Hematopoietic multipotent progenitor cell treated with erythropoietin and hydrocortisone succinate and interleukin-3 and kit ligand, for 15 days (in vitro differentiated cells): ENCODE results near the gene PRDM16.

Experiments
- DNase-seq: peaks from one replicate; pipeline ENCODE4 v3.0.0-alpha.2; 2015; ENCODE audit warnings: low spot score

The PRDM16 gene

DNA sequence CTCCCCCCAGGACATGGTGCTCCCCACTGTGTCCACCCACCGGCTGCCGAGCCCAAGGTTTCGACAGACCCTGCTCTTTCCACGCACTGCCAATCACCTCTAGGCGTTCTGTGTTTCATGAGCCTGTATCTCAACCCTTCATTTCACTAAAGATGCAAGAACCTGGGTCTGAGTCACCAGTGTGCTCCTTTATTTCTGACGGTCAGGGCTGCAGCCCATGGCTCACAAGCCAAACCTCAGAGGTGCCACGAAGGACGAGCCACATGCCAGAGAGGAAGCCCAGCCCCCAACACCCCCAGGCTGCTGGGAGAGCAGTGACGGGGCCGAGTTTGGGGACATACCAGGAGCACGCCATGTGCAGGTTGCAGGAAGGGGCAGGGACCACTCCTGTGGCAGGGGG is 306.2 kb downstream of the PRDM16 start:
- no peak for DNase-seq

DNA sequence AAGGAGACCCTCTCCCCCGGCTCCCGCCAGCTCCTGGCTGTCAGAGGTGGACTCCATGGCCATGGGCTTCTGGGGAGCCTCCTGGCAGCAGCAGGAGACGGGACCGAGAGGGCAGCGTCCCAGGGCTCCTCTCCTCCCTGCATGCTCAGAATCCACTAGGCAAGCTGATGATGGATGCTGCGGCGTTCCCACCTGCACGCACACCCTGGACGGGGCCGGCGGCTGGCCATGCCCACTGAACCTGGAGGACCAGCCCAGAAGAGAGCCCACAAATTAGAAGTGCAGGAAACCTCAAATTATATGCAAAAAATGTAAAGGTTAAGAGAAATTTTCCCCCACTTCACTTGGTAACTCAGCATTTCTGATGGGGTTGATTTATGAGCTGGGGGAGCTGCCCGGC is 308.2 kb downstream of the PRDM16 start:
- no peak for DNase-seq

DNA sequence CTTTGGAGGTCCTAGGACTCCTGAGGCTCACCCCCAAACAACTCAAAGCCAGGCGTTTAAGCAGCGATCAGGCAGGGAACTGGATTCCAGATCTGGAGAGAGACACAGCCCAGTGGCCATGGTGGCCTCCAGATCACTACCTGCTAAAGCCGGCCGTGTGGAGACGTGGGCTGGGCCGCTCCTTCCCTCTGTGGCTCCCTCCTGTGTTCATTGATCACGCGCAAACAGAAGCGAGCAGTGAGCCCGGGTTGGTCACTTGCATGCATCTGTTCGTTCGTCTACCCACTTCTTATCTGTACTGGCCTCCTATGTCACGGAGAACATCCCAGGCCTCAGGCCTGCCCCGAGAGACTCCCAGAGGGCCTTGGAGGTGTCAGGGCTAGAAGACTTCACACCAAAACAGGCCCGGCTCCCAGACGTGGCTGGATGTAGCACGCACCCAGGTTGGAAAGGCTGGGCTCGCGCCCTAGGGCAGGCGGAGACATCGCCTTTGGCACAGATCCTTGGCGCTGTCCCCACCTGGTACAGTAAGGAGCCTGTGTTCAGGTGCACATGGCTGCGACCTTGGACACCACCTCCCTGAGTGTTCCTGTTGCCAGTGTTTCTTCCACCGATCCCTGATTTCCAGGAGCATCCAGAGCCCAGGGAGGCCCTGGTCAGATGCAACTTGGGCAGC is 308.7 kb downstream of the PRDM16 start:
- DNase-seq: no peak

DNA sequence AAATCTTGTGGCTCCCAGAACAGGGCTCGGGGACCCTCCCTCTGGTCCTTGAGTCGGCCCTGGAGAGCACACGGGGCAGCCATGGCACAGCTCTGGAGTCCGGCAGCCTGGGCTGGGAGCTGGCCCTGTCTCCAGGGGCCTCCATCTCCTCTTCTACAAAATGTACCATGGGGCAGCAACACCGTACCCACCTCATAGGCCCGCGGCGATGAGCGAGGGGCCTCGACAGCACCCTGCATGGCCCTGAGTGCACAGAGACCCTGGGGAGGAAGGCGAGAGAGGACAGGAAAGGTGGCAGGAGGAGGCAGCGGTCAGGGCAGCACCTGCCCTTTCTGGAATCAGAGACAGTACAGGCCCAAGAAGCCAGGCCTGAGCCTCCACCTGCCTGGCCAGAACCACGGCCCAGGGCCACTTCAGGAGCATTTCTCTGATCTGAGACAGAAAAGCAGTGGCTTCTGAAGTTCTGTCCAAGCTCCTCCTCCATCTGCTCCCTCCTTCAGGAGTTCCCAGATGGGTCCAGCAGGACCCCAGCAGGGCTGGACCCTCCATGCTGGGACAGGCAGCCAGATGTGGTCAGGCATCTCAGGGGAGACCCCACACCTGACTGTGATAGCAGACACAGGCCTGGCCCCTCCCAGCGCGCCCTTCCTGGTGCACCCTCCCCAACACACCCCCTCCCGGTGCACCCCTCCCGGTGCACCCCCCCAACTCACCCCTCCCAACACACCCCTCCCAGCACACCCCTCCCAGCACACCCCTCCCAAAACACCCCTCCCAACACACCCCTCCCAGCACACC is 309.6 kb downstream of the PRDM16 start:
- DNase-seq: no peak

DNA sequence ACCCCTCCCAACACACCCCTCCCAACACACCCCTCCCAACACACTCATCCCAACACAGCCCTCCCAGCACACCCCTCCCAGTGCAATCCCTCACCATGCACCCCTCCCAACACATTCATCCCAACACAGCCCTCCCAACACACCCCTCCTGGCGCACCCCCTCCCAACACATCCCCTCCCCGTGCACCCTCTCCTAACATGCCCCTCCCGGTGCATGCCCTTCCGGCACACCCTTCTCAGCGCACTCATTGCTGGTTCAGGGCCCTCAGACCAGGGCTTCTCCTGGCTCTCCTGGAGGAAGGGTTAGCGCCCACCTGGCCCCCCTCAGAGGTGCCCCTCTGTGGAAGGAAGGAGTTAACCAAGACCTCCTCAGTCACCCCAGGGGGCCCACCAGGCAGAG is 310.9 kb downstream of the PRDM16 start:
- no peak for DNase-seq

DNA sequence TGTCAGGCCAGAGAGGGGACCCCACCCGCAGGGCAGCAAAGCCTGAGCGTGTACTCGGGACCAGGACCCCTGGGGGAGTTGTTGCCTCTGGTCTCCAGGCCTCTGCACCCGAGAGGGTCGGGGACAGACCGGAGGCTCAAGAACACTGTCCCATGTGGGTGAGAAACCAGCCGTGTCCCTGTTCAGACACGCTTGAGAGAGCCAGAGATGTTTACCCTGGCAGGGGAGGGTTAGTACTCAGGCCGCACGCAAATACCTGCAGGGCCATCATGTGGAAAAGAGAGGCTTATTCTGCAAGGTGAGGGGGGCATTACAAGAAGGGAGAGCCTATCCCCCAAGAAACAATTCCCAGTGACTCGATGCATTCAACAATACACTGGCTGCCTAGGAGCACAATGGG is 311.5 kb downstream of the PRDM16 start:
- DNase-seq: no peak

DNA sequence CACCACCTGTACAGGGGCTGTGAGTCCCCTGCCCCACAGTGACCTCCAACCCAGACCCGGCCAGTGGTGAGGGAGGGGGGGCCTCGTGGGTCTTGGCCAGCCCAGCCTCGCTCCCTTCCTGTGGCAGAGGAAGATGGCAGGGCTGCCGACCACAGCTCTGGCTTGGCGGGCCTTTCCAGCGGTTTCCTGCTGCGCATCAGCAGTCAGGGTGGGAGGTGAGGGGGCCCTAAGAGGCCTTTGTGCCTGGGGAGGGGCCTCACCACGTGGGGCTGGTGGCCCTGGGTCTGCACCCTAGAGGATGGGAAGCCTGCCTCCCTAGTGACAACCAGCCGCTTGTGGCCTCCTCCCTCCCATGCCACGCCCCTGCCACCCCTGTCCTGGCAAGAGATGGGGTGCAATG is 312.9 kb downstream of the PRDM16 start:
- no peak for DNase-seq

DNA sequence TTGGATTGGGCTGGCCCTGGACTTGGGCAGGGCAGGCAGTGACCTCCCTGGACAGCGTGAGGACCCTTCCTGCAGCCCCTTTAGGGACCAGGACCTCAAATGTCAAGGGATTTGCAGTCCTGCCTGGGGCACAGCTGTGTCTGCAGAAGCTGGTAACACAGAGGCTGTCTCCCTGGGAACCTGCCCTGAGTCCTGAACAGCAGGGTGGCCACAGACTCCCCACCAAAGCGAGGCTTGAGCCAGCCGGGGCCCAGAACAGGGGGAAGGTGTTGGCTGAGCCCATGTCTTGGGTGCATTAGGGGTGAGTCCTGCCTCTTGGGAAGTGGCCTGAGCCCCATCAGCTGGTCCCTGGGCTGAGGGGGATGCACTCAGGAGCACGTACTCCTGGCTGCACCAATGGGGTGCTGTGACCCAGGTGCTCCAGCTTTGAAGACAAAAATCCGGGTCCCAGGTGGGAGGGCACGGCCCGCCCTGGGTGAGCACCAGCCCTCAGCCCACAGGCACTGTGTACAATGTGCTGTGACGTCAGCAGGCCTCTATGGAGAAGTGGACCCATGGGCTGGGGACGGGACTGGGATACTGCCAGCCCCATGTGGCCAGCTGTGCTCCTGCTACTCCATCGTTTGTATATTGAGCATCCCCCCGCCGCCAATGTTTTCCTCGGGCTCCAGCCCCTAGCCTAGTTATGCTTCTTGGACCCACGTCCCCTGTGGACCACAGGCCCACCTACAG is 313.5 kb downstream of the PRDM16 start:
- DNase-seq: no peak

DNA sequence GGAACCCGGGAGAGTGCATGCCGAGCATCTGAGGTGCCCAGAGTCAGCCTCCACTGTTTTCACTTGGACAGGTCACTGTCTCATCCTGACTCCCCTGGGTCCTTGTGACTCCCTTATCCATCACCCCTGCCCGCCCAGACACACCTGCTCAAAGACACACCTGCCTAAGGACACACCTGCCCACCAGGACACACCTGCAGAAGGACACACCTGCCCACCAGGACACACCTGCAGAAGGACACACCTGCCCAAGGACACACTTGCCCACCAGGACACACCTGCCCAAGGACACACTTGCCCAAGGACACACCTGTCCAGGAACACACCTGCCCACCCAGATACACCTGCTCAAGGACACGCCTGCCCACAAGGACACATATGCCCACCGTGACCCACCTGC is 314.7 kb downstream of the PRDM16 start:
- no peak for DNase-seq

DNA sequence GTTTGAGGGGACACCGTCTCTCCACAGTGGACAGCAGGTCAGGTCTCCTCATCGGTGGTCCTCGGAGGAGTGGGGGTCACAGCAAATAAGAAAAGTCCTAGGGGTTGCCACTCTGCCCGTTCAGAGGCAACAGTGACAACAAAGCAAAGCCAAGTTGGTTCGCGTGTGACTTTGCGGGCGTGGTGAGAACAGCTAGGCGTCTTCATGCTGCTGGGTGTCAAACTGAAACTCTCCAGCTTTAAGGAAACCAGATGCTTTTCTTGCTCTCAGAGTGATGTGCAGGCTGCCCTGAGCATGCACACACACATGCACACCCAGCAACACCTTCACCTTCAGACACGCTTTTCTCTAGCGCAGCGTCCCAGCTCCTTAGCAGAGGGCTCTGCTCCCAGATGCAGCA is 315.4 kb downstream of the PRDM16 start:
- DNase-seq: no peak

DNA sequence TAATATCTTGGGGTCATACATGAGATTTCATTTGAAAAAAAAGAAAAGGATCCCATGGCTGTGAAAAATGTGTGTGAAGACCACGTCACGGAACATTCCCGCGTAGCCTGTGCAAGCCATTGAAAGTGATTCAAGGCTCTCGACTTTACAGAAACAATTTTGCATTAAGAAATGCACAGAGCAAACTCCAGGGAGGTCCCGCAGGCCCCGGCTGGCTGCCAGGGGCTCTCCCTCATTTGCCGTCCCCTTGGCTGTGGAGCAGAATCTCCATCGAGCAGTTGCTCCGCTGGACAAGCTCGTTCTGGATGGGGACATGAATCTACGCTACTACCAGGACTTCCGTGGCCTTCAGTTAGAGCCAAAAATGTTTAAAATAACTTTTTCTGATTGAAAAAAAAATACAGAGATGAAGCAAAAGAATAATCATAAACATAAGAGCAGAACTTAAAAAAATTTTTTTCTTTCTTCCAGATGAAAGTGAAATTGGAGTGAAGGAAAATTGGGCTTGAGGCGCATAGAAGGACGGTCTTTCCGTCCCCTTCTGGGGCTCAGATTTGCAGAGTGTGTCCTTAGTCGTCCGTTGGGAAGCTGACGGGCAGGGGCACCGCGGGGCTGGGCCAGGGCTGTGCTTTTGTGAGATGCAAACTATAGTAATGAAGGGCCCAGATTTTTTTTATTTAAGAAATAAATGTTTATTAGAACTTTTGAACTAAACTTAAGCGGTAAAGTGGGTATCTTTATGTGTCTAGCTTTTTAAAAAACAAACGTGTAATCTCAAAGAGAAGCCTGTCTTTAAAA is 317.4 kb downstream of the PRDM16 start:
- no peak for DNase-seq

DNA sequence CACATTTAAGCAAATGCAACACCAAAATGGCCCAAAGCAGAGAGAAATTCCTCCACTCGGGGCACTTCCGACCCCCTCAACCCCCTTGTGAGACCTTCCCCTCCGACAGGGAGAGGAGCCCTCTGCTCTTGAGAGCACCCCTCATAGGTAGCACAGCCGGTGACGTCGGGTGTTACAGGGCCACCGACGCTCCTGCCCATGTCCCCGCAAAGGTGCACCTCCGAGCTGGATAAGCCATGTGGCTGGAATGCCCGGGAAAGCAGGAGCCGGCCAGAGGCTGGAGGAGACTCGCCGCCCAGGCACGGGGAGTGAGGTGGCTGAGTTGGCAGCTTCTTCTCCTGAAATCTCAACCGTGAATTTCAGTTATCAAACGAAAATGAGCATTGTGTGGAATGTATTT is 318.4 kb downstream of the PRDM16 start:
- no peak for DNase-seq

DNA sequence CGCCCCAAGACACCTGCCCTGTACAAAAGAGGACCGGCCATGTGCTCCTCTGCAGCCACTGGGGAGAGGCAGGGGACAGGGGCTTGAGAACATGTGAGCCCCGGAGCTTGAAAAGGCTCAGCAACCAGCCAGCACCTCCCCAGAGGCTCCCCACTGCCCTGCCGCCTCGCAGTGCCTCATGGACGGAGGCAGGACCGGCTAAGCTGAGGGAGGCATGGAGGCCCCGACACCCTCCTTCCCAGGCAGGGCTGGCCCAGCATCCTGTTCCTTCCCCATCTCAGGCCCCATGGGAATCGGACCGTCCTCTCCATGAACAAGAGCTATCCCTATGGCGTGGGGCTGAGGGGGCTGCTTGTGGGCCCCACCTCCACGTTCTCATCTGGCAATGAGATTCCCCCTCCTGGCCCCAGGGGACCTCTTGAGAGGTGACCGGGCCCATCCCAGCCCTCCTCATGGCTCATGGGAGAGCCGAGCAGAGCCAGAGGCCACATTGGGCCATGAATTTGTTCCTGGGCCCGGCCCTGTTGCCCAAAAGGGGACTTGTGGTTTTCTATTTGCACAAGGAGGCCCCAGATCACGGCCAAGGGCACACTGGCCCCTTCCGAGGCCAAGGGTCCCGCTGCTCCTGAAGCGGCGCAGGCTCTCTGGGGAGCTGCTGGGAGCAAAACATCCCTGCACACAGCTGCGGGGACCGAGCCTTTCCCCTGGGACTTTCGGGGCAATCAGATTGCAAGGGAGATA is 320.3 kb downstream of the PRDM16 start:
- no peak for DNase-seq

DNA sequence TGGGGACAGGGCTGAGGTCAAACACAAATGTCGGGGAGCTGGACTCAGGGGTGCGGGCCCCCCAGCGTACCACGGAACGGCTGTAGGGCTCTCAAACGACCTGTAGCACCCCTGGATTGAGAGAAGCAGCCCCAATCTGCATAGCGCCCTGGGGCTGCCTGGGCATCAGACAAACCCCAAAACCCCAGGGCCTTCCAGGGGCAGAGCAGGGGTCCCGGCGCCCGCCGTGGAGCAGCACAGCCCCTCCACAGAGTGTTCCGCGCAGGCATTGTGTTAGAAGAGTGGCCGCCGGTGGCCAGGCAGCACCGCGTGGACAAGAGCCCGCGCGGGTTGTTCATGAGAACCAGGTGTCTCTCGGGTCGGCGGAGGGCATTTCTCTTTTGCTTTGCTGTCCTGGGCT is 321.3 kb downstream of the PRDM16 start:
- no peak for DNase-seq

DNA sequence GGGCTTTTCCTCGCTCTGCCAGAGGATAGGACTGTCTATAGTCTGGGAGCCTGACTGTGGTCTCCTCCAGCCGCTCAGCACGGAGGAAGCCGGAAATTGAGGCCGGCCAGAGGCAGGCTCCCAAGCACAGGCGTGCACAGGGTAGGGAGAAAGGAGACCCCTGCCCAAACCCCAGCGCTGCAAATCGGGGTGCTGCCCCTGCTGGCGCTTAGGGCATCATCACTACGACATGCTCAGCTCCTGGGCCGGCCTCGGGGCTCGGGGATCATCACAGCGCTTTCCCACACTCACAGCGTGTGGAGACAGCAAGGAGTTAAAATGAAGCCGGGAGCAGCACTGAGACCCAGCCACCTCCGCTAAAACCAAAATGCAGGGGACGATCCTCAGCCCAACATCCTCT is 322.7 kb downstream of the PRDM16 start:
- DNase-seq: no peak

DNA sequence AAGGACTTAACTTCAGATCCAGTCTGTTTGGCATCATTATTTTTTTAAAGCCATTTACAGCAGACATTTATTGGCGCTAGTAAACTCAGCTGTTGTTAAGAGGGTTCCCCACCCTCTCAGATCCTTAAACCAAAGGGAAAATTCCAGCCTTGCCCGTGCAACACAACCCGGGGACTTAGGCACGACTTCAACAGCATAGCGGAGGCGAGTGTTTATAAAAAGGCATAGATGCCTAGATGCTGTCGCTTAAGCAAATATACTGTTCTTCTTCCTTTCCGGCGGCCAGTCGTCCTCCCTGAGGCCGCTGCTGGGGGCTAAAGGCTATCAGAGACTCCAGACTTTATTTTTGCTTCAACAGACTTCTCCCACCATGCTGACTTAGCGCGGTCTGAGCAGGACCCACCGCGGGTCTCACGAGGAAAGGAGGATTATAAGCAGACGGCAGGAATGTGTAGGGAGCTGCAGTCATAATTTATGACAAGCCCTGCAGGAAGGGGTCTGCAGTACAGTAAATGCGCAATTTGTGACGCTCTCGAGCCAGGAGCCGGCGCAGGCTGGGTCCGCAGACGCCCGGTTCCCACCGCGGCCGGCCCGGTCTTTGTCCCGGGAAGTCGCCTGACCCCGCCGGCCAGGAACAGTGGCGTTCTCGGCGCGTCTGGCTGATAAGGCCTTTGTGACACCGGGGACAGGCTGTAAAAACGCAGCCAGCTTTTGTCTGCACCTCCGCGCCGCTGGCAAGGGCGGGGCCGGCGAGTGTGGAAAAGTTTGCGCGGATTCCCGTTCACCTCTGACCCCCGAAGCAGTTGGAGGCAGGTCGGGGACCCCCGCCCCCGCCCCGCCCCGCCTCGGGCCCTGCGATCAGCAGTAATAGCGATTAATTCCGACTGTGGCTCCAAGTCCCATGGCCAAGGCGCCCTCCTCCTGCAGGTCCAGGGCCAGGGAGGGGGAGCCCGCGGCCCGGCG is 324.3 kb downstream of the PRDM16 start:
- no peak for DNase-seq

DNA sequence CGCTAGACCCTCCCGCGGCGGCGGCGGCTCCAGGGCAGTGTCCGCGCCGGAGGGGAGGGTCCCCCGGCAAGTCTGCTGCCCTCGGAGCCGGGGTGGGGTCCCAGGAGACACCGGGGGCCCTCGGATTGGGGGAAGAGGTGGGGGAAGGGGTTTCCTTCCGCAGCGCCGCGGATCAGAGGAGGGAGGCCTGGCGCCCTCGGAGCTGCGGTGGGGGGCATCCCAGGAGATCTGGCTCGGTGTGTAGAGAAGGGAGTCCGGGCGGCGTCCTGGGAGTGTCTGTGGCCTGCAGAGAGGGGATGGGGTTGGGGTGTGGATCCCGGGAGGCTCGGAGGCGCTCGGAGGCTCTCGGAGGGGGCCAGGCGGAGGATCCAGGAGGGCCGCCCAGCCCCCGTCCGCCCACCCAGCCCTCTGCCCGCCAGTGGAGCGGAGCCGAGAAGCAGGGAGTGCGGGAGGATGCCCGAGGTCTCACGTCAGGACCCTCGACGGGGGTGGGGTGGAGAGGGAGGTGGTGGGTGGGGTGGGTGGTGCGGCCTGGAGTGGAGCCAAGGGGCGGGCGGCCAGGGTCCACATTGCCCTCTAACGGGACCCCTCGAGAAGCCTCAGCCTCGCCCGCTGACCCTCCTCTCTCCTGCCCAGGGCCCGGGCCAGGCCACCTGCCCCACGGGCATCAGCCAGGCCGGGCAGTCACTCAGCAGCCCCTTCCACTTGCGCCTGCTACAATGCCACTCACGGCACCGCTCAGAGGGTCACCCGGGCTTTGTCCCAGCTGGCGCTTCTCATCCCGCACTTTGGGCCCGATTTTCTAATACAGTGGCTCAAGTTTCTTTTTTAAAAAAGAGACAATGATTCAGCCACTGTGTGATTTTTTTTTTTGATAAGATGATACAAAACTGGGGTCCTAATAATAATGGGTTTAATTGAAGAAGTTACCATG is 325.3 kb downstream of the PRDM16 start:
- no peak for DNase-seq

DNA sequence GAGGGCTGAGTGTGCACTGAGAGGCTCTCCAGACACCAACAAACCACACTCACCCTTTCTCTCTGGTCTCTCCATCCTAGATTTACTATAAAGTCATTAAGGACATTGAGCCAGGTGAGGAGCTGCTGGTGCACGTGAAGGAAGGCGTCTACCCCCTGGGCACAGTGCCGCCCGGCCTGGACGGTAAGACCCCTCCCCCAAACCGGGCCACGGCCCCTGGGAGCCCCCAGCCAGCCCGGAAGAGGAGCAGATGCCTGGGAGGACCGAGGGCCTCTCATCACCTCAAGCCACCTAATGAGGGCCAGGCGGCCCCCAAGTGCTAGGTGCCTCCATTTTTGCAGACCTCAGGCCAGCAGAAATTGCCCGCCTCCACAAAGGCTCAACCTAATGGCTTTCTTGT is 327.4 kb downstream of the PRDM16 start:
- no peak for DNase-seq

DNA sequence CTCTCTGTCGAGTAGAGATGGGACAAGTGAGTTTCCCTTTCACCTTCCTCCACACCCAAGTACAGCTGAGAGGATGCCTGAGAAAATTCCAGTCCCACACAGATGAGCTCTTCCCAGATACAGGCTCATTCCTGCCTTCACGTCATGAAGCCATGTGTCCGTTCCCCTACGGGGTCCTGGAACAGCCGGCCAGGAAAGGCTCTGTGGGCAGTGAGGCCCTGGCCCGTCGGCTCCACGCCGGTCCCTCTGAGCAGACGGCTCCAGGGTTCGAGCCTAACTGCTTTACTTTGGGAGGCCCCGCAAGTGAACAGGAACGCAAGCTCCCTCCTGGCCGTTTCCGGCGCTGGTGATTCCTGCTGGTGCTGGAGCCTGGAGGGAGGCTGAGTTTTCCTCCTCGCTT is 328.3 kb downstream of the PRDM16 start:
- no peak for DNase-seq
